CD4-positive, alpha-beta T cell treated with Interleukin-10 for 1 hour (primary cell): ENCODE data around the gene P4HA3.

Experiments used
- DNase-seq: peaks from one replicate; pipeline ENCODE4 v3.0.0-alpha.2; 2020

Gene P4HA3

DNA sequence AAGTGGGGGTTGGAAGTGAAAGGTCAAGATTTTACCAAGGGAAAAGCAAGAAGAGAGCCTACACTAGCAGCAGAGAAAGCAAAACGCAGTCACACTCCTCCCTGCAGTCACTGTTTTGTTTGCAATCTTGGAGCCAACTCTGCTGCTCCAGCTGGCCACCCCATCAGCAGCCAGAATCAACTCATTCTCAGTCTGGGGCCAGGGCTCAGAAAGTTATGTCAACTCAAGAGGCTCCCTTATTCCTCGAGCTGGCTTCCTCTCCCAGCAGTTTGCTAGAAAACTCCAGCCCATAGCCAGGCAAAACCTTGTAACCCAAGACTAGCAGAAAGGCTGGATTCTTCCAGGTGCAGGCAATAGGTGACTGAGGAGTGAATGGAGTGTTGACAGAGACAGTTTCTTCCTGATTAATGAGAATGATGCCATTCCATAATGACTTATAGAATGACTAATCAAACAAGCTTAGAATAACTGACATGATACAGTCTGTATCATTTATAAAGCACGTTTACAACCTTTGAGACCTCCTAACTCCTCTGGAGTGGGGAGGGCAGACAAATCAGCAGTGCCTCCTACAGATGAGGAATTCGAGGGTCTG, 53.4 kb downstream of the P4HA3 start:
- no peak for DNase-seq

GRCh38 chr11:74256378-74257133, 54.9 kb downstream of the P4HA3 start:
- DNase-seq: no peak

GRCh38 chr11:74255741-74256375, 55.6 kb downstream of the P4HA3 start:
- peak; percentile 67 for DNase-seq

DNA sequence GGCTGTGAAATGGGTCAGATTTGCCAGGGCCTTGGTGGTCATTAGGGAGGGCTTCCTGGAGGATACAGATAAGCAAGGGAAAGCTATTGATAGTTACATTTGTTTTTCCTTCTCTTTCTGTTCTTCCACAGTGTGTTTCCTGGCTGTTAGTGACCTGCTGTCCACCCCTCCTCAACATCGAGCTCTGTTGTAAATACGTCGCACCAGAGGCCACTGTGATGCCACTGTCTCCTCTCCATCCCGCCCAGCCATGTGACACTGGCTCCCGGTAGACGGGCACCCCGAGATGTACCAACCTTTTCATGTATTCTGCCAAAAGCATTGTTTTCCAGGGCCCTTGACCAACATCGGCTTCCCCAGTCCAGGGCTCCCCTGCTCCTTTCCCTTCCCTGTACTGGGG, 58.1 kb downstream of the P4HA3 start:
- no peak for DNase-seq

DNA sequence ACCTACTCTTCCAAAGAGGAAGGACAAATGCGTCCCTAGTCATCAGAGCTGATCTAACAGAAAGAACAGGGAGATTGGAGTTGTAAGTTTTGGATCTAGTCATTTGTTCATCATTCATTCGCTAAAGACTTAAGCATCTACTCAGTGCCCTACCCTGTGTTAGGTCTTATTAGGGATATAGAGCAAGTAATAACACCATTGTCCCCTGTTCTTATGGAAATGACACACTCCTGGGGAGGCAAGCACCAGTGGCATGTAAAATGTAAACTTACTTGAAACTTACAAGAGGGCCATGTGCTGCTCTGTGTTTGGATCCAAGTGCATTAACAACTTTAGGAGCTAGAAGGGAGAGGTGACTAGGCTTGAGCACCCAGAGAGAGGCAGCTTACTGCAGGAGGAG, 61.9 kb downstream of the P4HA3 start:
- DNase-seq: no peak

DNA sequence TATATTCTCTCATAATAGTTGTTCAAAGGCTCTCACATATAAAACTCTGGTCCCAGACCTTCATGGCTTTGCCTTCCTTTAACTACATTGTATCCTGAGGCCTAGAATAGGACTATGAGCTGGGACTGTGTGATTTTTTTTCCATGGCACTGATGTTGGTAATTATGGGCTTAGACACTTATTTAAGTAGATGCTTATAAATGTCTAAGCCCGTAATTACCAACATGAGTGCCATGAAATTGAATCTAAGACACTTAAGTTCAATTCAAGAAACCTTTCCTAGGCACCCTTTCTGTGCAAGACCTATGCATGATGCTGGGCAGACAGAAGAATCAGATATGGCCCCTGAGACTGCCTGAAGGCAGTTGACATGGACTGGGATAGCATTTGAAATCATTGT, 63.0 kb downstream of the P4HA3 start:
- DNase-seq: no peak

- DNase-seq: no peak
Measured at GRCh38 chr11:74238243-74238642, 73.2 kb downstream of the P4HA3 start.

- DNase-seq: no peak
Measured at GRCh38 chr11:74237541-74237940, 73.9 kb downstream of the P4HA3 start.

DNA sequence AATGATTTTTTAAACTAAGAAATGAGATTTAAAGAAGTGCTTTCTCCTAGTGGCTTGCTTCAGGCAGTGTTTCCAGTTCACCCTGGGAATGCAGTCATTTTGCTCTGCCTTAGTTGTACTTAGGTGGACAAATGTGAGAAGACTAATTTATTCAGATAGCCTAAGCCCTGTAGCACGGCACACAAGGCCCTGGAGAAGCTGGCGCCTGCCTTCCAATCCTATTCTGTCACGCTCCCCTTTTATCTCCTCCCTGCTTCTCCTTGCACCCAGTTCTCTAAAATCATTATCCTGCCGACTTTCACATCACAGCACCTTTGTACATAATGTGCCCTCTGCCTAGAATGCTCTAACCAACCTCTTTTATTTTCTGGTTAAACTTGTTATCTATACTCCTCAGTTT, 76.3 kb downstream of the P4HA3 start:
- DNase-seq: no peak

DNA sequence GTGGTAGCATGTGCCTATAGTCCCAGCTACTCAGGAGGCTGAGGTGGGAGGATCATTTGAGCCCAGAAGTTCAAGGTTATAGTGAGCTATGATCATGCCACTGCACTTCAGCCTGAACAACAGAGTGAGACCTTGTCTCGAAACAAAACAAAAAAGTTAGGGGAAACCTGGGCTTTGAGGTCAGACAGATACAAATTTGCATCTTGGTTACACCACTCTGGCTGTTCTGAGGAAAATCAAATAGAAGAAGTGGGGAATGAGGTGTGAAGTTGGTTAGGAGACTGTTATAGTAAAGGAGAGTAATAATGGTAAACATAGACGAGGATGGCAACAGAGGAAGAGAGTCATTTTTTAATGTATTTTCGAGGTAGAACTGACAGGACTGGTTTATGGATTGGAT, 77.8 kb downstream of the P4HA3 start:
- no peak for DNase-seq

- DNase-seq: peak; percentile 45
Measured at GRCh38 chr11:74232311-74232950, 79.0 kb downstream of the P4HA3 start.

- DNase-seq: no peak
Measured at GRCh38 chr11:74226907-74227306, 84.5 kb downstream of the P4HA3 start.

DNA sequence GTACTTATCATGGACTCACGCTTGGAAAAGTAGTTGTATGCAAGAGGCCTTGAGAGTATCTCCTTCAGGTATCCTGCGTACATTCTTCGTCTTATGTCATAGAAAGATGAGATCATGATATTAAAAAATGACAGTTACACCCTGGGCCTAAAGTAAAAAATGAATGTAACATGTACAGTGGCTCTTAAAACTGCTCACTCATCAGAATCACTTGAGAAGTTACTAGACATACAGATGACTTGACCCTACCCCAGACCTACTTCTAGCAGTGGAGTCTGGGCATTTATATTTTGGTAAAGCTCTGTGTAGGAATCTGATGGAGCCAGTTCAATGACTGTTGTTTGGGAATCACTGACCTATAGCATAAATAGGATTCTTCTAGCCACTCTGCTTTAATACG, 85.9 kb downstream of the P4HA3 start:
- no peak for DNase-seq

GRCh38 chr11:74221816-74222215, 89.6 kb downstream of the P4HA3 start:
- DNase-seq: no peak

DNA sequence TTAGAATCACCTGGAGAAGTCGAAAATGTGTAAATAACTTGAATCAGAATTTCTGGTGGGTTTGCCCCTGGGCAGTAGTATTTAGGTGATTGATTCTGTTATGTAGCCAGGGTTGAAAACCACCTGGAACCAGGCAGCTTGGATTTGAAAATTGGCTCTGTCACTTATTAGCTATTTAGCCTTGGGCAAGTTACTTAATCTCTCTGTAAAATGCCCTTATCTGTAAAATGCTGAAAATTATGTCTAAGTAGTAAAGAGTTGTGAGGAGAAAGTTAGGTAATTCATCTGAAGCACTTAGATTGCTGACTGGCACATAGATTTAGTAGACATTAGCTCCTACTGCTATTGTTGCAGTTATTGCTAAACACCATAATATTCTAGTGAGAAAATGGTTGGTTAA, 91.1 kb downstream of the P4HA3 start:
- DNase-seq: no peak
